Measurements from ENCODE around the gene CEMIP. TPM values are rescaled to one million over a fixed set of nuclear protein-coding genes. Genes with fewer than 3 reads are reported as not detected.

CEMIP gene
- polyA plus RNA-seq, 3 donors: not detected

DNA sequence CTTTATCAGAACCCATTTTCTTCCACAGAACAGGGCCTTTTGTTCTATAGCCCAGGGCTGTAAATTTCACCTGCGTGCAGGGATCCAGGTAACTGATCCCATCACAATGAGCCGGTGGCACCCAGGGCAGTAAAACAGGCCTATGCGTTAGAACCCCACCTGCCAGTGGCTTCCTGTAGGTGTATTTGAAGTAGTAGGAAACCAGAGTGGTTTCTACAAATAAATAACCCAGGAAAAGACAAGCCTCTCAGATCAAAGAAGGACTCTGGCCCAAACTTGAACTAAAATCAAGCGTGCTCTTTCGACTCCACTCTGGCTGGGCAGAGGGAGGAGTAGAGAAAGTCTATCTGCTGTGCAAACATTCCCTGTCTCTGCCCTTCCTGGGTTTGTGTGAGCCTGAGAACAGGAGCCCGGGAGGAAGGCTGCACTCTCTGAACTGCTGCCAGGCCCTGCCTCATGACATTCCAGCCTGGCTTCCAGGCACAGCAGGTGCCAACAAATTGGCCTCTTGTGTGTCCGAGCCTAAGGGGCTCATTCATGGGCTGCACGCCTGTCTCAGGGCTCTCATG is 77.7 kb downstream of the CEMIP start:
- no peaks in the 10 kb centered on the region for H3K9me3 Mint-ChIP-seq
- WGBS (ENCODE audit: insufficient coverage): 87% methylated on average over 6 of the region's 8 CpGs
- no peak overlapping the region for H2AFZ ChIP-seq (ENCODE audit: insufficient read depth, low read depth, low read length, poor library complexity, severe bottlenecking)
- H3K4me2 ChIP-seq (replicated peaks; ENCODE audit: extremely low read depth, low read length, poor library complexity, severe bottlenecking): no peak overlapping the region
- H3K79me2 ChIP-seq (ENCODE audit: insufficient read depth, low read length): no peaks in the 10 kb centered on the region
- H3K9me3 ChIP-seq (replicated peaks in 1 of 2; ENCODE audit: control insufficient read depth in 1 of 2, insufficient read depth in 1 of 2, low read length in 2 of 2): no peaks in the 10 kb centered on the region
- no peaks in the 10 kb centered on the region for H4K20me1 ChIP-seq (ENCODE audit: insufficient read depth, low read length)
- no peaks in the 10 kb centered on the region for H3K4me1 ChIP-seq (ENCODE audit: control insufficient read depth in 1 of 2, insufficient read depth in 2 of 2, low read length in 2 of 2)
- H3K4me1 Mint-ChIP-seq: no peaks in the 10 kb centered on the region
- H3K27me3 ChIP-seq (ENCODE audit: control insufficient read depth in 2 of 2, insufficient read depth in 2 of 2, low read length in 2 of 2): no peaks in the 10 kb centered on the region
- no peaks in the 10 kb centered on the region for H3K36me3 ChIP-seq (replicated peaks in 1 of 2; ENCODE audit: control insufficient read depth in 1 of 2, insufficient read depth in 2 of 2, low read length in 2 of 2)
- intact Hi-C loops (cut with micrococcal nuclease): no loop called here
- no peak overlapping the region for H3K4me3 Mint-ChIP-seq
- peaks cover 2 to 9% (median 6%) of the 10 kb centered on the region in 3 donors for H3K27me3 Mint-ChIP-seq (ENCODE audit: low read depth in 3 of 3)
- no peak for DNase-seq
- H3K27ac ChIP-seq (ENCODE audit: low read depth in 1 of 2, low read length in 2 of 2): no peak overlapping the region
- no peak overlapping the region for H3K27ac Mint-ChIP-seq
- TF ChIP-seq, protein P1, sequence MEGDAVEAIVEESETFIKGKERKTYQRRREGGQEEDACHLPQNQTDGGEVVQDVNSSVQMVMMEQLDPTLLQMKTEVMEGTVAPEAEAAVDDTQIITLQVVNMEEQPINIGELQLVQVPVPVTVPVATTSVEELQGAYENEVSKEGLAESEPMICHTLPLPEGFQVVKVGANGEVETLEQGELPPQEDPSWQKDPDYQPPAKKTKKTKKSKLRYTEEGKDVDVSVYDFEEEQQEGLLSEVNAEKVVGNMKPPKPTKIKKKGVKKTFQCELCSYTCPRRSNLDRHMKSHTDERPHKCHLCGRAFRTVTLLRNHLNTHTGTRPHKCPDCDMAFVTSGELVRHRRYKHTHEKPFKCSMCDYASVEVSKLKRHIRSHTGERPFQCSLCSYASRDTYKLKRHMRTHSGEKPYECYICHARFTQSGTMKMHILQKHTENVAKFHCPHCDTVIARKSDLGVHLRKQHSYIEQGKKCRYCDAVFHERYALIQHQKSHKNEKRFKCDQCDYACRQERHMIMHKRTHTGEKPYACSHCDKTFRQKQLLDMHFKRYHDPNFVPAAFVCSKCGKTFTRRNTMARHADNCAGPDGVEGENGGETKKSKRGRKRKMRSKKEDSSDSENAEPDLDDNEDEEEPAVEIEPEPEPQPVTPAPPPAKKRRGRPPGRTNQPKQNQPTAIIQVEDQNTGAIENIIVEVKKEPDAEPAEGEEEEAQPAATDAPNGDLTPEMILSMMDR (IDR thresholded peaks at IDR 0.05): no peak
- no peaks in the 10 kb centered on the region for H3K36me3 Mint-ChIP-seq
- no peak overlapping the region for H3K9ac ChIP-seq (ENCODE audit: insufficient read depth, low read length, poor library complexity, severe bottlenecking)
- no peak overlapping the region for H3K4me3 ChIP-seq (replicated peaks in 1 of 3; ENCODE audit: low read depth in 2 of 3, low read length in 3 of 3)

DNA sequence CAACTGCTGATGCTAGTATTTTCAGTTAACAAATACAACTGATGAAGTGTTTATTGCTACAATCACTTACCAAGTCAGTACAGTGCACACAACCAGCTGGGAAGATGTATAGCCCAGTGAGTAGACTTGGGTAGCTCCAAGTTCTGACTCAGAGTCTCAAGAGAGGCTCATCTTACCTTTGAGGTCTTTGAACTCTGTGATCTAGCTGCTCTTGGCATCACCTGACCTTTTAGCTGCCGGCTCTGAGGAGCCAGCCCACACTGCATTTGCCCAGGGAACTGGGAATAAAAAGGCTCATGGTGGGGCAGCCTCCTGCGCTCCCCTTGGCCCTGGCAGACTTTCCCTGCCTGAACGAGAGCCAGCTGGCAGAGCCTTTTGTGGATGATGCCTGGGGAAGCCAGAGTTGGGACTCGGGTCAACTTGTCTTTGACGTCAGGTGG is 82.6 kb downstream of the CEMIP start:
- Histone ChIP-seq H3K27me3 (ENCODE audit: control insufficient read depth in 2 of 2, insufficient read depth in 2 of 2, low read length in 2 of 2) (no peaks in the 10 kb centered on the region), H4K20me1 (ENCODE audit: insufficient read depth, low read length) (no peaks in the 10 kb centered on the region), H2AFZ (ENCODE audit: insufficient read depth, low read depth, low read length, poor library complexity, severe bottlenecking) (no peak overlapping the region), H3K4me2 (replicated peaks; ENCODE audit: extremely low read depth, low read length, poor library complexity, severe bottlenecking) (no peak overlapping the region), H3K79me2 (ENCODE audit: insufficient read depth, low read length) (no peaks in the 10 kb centered on the region), H3K4me1 (ENCODE audit: control insufficient read depth in 1 of 2, insufficient read depth in 2 of 2, low read length in 2 of 2) (no peaks in the 10 kb centered on the region), H3K27ac (ENCODE audit: low read depth in 1 of 2, low read length in 2 of 2) (no peak overlapping the region), H3K36me3 (replicated peaks in 1 of 2; ENCODE audit: control insufficient read depth in 1 of 2, insufficient read depth in 2 of 2, low read length in 2 of 2) (no peaks in the 10 kb centered on the region), H3K9me3 (replicated peaks in 1 of 2; ENCODE audit: control insufficient read depth in 1 of 2, insufficient read depth in 1 of 2, low read length in 2 of 2) (no peaks in the 10 kb centered on the region), H3K9ac (ENCODE audit: insufficient read depth, low read length, poor library complexity, severe bottlenecking) (no peak overlapping the region), H3K4me3 (replicated peaks in 1 of 3; ENCODE audit: low read depth in 2 of 3, low read length in 3 of 3) (no peak overlapping the region)
- TF ChIP-seq, protein P1 (IDR thresholded peaks at IDR 0.05): no peak
- intact Hi-C loops (cut with micrococcal nuclease): no loop called here
- no peak for DNase-seq
- no peak overlapping the region for H3K4me3 Mint-ChIP-seq
- 89% methylated on average over 2 of the region's 5 CpGs for WGBS (ENCODE audit: insufficient coverage)
- H3K4me1 Mint-ChIP-seq: no peaks in the 10 kb centered on the region
- no peaks in the 10 kb centered on the region for H3K36me3 Mint-ChIP-seq
- no peak overlapping the region for H3K27ac Mint-ChIP-seq
- H3K9me3 Mint-ChIP-seq: peaks cover 0 to 2% (median 0%) of the 10 kb centered on the region in 7 donors
- peaks cover 2 to 6% (median 5%) of the 10 kb centered on the region in 3 donors for H3K27me3 Mint-ChIP-seq (ENCODE audit: low read depth in 3 of 3)
